GM23338 (cell line): Measurements from ENCODE around the gene CYP19A1. TPM values are rescaled to one million over a fixed set of nuclear protein-coding genes. Genes with fewer than 3 reads are reported as not detected.

ENCODE experiments used
- ATAC-seq: fragments of 200-7000 bp; cut with Tn5 transposase; 3 replicates; pipeline ENCODE4 v1.9.1; 2020
- DNase-seq: peaks from one replicate; pipeline ENCODE4 v3.0.0-alpha.2; 2015; ENCODE audit warnings: low spot score
- H2AFZ ChIP-seq: fragments of 200-600 bp; sonication (generic); 2 replicates; pipeline ENCODE4 v1.8.0; 2016; ENCODE audit warnings: antibody characterized with exemption, mild to moderate bottlenecking, moderate library complexity
- H3F3A ChIP-seq: fragments of 200-600 bp; sonication (generic); replicated peaks from 2 replicates; pipeline ENCODE4 v1.8.0; 2017; ENCODE audit warnings: antibody characterized with exemption, mixed run types, low read depth
- H3K27ac ChIP-seq: fragments of 200-600 bp; sonication (generic); 2 replicates; pipeline ENCODE4 v1.6.1; 2016; ENCODE audit warnings: low read depth
- H3K27me3 ChIP-seq: fragments of 200-600 bp; sonication (generic); 2 replicates; pipeline ENCODE4 v1.8.0; 2016; ENCODE audit warnings: mild to moderate bottlenecking, mixed run types, moderate library complexity; ENCODE audit not compliant: insufficient read depth
- H3K36me3 ChIP-seq: fragments of 200-600 bp; sonication (generic); 2 replicates; pipeline ENCODE4 v1.8.0; 2016; ENCODE audit warnings: mild to moderate bottlenecking; ENCODE audit not compliant: insufficient read depth
- H3K4me1 ChIP-seq: fragments of 200-600 bp; sonication (generic); 2 replicates; pipeline ENCODE4 v1.8.0; 2016; ENCODE audit warnings: mild to moderate bottlenecking, moderate library complexity; ENCODE audit not compliant: insufficient read depth
- H3K4me2 ChIP-seq: fragments of 200-600 bp; sonication (generic); 2 replicates; pipeline ENCODE4 v1.7.1; 2017; ENCODE audit warnings: mixed run types
- H3K4me3 ChIP-seq: fragments of 200-600 bp; sonication (generic); 2 replicates; pipeline ENCODE4 v1.6.1; 2016; ENCODE audit warnings: mixed run types
- H3K79me2 ChIP-seq: fragments of 200-600 bp; sonication (generic); replicated peaks from 2 replicates; pipeline ENCODE4 v1.8.0; 2017; ENCODE audit warnings: mild to moderate bottlenecking; ENCODE audit not compliant: insufficient read depth
- H3K9me2 ChIP-seq: fragments of 200-600 bp; sonication (generic); 2 replicates; pipeline ENCODE4 v1.8.0; 2017; ENCODE audit not compliant: insufficient read depth
- H4K20me1 ChIP-seq: fragments of 200-600 bp; sonication (generic); replicated peaks from 2 replicates; pipeline ENCODE4 v1.8.0; 2017; ENCODE audit warnings: mild to moderate bottlenecking; ENCODE audit not compliant: insufficient read depth
- H3K27ac Mint-ChIP-seq: 2 replicates; pipeline ENCODE4 v1.8.0; 2020; ENCODE audit warnings: inconsistent platforms, mild to moderate bottlenecking, moderate library complexity, mixed read lengths
- H3K27me3 Mint-ChIP-seq: 3 replicates; pipeline ENCODE4 v1.8.0; 2022; ENCODE audit warnings: low read depth, mild to moderate bottlenecking, moderate library complexity, mixed read lengths, inconsistent platforms; ENCODE audit not compliant: insufficient read depth, poor library complexity
- H3K36me3 Mint-ChIP-seq: 3 replicates; pipeline ENCODE4 v1.8.0; 2021; ENCODE audit warnings: low read depth, mild to moderate bottlenecking, inconsistent platforms, moderate library complexity, mixed read lengths
- H3K4me1 Mint-ChIP-seq: 3 replicates; pipeline ENCODE4 v1.8.0; 2020; ENCODE audit warnings: mild to moderate bottlenecking, inconsistent platforms, mixed read lengths
- H3K4me3 Mint-ChIP-seq: 3 replicates; pipeline ENCODE4 v1.8.0; 2021; ENCODE audit warnings: moderate library complexity, mild to moderate bottlenecking, inconsistent platforms, mixed read lengths
- H3K9me3 Mint-ChIP-seq: 3 replicates; pipeline ENCODE4 v1.8.0; 2020; ENCODE audit warnings: moderate library complexity, mild to moderate bottlenecking, inconsistent platforms, mixed read lengths
- CREB1 ChIP-seq: fragments of 250-450 bp; sonication (Bioruptor Pico); IDR thresholded peaks from 2 replicates; pipeline ENCODE4 v1.5.0; 2020; ENCODE audit warnings: low read depth, mild to moderate bottlenecking, moderate library complexity
- EZH2phosphoT487 ChIP-seq: fragments of 200-600 bp; sonication (generic); IDR thresholded peaks from one replicate; pipeline ENCODE4 v1.8.1; 2018; ENCODE audit warnings: antibody characterized with exemption; ENCODE audit not compliant: unreplicated experiment
- NANOG ChIP-seq: IDR thresholded peaks from 2 replicates; pipeline ENCODE4 v1.6.1; 2016; ENCODE audit warnings: antibody characterized with exemption, borderline replicate concordance
- POLR2AphosphoS5 ChIP-seq: IDR thresholded peaks from 2 replicates; pipeline ENCODE4 v1.6.1; 2016; ENCODE audit warnings: antibody characterized with exemption, low read depth
- STAT1 ChIP-seq: IDR thresholded peaks from one replicate; pipeline ENCODE4 v1.6.1; 2016; ENCODE audit warnings: antibody characterized with exemption; ENCODE audit not compliant: unreplicated experiment
- ZNF114 ChIP-seq: fragments of 250-450 bp; sonication (Bioruptor Pico); IDR thresholded peaks from 2 replicates; pipeline ENCODE4 v1.5.0; 2020; ENCODE audit warnings: mild to moderate bottlenecking, moderate library complexity
- polyA plus RNA-seq: library from polyadenylated mRNA; unstranded; fragments of >200 nt; fragmentation: Nextera tagmentation; extraction: Ambion mirVana; gene quantifications from 2 replicates; pipeline ENCODE4 v1.2.1, GENCODE V29; 2016
- total RNA-seq: library from RNA; depleted of rRNA; stranded (reverse); fragments of >200 nt; shearing (Covaris generic); gene quantifications from 2 replicates; pipeline ENCODE4 v1.2.3, GENCODE V29; 2014
- TF ChIP-seq, protein P1 (sequence below): fragments of 250-450 bp; sonication (Bioruptor Pico); IDR thresholded peaks from 2 replicates; pipeline ENCODE4 v1.5.0; 2020; ENCODE audit warnings: mild to moderate bottlenecking, moderate library complexity
- TF ChIP-seq, protein P2 (sequence below): IDR thresholded peaks from 2 replicates; pipeline ENCODE4 v1.6.1; 2016; ENCODE audit warnings: antibody characterized with exemption

The CYP19A1 gene
- total and polyA plus RNA-seq, 2 experiments from 2014 or later = 0.42 TPM; not detected in 1

DNA sequence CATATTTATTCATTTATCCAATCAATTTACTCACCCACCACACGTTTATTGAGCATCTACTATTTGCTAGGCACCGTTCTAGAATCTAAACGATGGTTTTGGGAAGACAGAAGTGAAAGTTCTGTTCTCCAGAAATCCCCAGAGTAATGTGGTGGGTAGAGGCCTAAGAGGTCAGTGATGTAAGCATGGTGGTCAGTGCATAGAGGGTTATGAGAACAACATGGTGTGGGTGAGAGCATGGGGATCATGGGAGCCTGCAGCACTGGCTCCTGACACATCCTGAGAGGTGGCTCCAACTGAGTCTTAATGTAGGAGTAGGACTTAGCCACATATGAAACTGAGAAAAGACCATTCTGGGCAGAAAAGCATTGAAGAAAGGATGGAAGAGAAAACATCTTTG lies 158.4 kb downstream of the CYP19A1 start (continued):
- TF ChIP-seq, protein P1, sequence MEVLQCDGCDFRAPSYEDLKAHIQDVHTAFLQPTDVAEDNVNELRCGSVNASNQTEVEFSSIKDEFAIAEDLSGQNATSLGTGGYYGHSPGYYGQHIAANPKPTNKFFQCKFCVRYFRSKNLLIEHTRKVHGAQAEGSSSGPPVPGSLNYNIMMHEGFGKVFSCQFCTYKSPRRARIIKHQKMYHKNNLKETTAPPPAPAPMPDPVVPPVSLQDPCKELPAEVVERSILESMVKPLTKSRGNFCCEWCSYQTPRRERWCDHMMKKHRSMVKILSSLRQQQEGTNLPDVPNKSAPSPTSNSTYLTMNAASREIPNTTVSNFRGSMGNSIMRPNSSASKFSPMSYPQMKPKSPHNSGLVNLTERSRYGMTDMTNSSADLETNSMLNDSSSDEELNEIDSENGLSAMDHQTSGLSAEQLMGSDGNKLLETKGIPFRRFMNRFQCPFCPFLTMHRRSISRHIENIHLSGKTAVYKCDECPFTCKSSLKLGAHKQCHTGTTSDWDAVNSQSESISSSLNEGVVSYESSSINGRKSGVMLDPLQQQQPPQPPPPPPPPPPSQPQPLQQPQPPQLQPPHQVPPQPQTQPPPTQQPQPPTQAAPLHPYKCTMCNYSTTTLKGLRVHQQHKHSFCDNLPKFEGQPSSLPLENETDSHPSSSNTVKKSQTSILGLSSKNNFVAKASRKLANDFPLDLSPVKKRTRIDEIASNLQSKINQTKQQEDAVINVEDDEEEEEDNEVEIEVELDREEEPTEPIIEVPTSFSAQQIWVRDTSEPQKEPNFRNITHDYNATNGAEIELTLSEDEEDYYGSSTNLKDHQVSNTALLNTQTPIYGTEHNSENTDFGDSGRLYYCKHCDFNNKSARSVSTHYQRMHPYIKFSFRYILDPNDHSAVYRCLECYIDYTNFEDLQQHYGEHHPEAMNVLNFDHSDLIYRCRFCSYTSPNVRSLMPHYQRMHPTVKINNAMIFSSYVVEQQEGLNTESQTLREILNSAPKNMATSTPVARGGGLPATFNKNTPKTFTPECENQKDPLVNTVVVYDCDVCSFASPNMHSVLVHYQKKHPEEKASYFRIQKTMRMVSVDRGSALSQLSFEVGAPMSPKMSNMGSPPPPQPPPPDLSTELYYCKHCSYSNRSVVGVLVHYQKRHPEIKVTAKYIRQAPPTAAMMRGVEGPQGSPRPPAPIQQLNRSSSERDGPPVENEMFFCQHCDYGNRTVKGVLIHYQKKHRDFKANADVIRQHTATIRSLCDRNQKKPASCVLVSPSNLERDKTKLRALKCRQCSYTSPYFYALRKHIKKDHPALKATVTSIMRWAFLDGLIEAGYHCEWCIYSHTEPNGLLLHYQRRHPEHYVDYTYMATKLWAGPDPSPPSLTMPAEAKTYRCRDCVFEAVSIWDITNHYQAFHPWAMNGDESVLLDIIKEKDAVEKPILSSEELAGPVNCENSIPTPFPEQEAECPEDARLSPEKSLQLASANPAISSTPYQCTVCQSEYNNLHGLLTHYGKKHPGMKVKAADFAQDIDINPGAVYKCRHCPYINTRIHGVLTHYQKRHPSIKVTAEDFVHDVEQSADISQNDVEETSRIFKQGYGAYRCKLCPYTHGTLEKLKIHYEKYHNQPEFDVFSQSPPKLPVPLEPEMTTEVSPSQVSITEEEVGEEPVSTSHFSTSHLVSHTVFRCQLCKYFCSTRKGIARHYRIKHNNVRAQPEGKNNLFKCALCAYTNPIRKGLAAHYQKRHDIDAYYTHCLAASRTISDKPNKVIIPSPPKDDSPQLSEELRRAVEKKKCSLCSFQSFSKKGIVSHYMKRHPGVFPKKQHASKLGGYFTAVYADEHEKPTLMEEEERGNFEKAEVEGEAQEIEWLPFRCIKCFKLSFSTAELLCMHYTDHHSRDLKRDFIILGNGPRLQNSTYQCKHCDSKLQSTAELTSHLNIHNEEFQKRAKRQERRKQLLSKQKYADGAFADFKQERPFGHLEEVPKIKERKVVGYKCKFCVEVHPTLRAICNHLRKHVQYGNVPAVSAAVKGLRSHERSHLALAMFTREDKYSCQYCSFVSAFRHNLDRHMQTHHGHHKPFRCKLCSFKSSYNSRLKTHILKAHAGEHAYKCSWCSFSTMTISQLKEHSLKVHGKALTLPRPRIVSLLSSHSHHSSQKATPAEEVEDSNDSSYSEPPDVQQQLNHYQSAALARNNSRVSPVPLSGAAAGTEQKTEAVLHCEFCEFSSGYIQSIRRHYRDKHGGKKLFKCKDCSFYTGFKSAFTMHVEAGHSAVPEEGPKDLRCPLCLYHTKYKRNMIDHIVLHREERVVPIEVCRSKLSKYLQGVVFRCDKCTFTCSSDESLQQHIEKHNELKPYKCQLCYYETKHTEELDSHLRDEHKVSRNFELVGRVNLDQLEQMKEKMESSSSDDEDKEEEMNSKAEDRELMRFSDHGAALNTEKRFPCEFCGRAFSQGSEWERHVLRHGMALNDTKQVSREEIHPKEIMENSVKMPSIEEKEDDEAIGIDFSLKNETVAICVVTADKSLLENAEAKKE (CRISPR knock-in tag) = no peak
- TF ChIP-seq, protein P2, sequence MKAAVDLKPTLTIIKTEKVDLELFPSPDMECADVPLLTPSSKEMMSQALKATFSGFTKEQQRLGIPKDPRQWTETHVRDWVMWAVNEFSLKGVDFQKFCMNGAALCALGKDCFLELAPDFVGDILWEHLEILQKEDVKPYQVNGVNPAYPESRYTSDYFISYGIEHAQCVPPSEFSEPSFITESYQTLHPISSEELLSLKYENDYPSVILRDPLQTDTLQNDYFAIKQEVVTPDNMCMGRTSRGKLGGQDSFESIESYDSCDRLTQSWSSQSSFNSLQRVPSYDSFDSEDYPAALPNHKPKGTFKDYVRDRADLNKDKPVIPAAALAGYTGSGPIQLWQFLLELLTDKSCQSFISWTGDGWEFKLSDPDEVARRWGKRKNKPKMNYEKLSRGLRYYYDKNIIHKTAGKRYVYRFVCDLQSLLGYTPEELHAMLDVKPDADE = no peak

DNA sequence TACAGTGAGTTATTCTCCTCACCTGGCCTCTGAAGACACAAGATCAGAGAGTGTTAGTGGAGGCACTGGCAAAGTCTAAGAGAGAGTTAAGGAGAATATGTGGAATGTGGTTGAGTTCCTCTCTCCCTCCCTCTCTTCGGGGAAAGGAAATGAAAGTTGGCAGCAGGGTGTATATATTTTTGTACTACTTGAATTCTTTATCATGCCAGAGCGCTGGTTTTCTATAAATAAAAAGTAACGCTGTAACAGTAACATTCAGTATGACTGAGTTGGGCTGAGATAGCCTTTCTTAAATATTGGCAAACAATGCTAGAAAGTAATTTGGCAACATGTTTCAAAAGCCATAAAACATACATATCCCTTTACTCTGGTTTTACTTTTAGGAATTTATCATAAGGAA lies 166.2 kb downstream of the CYP19A1 start:
- H3K4me1 Mint-ChIP-seq = no peaks in the 10 kb centered on the region
- TF ChIP-seq, protein P2 = no peak
- TF ChIP-seq EZH2phosphoT487 (no peak), POLR2AphosphoS5 (no peak), NANOG (no peak), STAT1 (no peak), CREB1 (CRISPR knock-in tag) (no peak), ZNF114 (CRISPR knock-in tag) (no peak)
- TF ChIP-seq, protein P1 (CRISPR knock-in tag) = no peak

More for the DNA sequence above, 166.2 kb downstream of the CYP19A1 start:
- Histone ChIP-seq H3K4me2 (no peak overlapping the region), H3K79me2 (no peaks in the 10 kb centered on the region), H3K27me3 (no peaks in the 10 kb centered on the region), H2AFZ (no peak overlapping the region), H3F3A (no peaks in the 10 kb centered on the region), H3K4me1 (no peaks in the 10 kb centered on the region), H3K36me3 (no peaks in the 10 kb centered on the region), H4K20me1 (no peaks in the 10 kb centered on the region), H3K9me2 (peaks cover 5% of the 10 kb centered on the region; the same call in 1 of the 2 replicates), H3K4me3 (no peak overlapping the region), H3K27ac (no peak overlapping the region)
- no peak for DNase-seq
- Mint-ChIP-seq H3K4me3 (no peak overlapping the region), H3K27me3 (no peaks in the 10 kb centered on the region), H3K36me3 (no peaks in the 10 kb centered on the region), H3K9me3 (no peaks in the 10 kb centered on the region), H3K27ac (no peak overlapping the region)
- no peak for ATAC-seq
